ENCODE results near the gene UBA1. TPM values are rescaled to one million over a fixed set of nuclear protein-coding genes. Genes with fewer than 3 reads are reported as not detected.

Gene UBA1
- total RNA-seq, 1 donor from 2014 or later, result 170 TPM

- H3K4me3 ChIP-seq (ENCODE audit: low read depth, low read length), result no peak overlapping the region
- no peak for TF ChIP-seq CTCF (IDR thresholded peaks at IDR 0.05; ENCODE audit: insufficient read depth, low read length, poor library complexity, severe bottlenecking)
- H3K27me3 ChIP-seq (ENCODE audit: control insufficient read depth, insufficient read depth, low read length), result no peaks in the 10 kb centered on the region
- DNase-seq (ENCODE audit: low read depth), result no peak
- H3K36me3 ChIP-seq (ENCODE audit: control insufficient read depth, insufficient read depth, low read length), result no peaks in the 10 kb centered on the region
Measured at GRCh38 chrX:47172549-47172948, 21.1 kb upstream of the UBA1 start.

GRCh38 chrX:47172971-47173792, 20.4 kb upstream of the UBA1 start:
- TF ChIP-seq CTCF (IDR thresholded peaks at IDR 0.05; ENCODE audit: insufficient read depth, low read length, poor library complexity, severe bottlenecking), result no peak
- no peaks in the 10 kb centered on the region for H3K27me3 ChIP-seq (ENCODE audit: control insufficient read depth, insufficient read depth, low read length)
- H3K36me3 ChIP-seq (ENCODE audit: control insufficient read depth, insufficient read depth, low read length), result no peaks in the 10 kb centered on the region
- H3K4me3 ChIP-seq (ENCODE audit: low read depth, low read length), result no peak overlapping the region
- DNase-seq (ENCODE audit: low read depth), result no peak

- Histone ChIP-seq H3K27me3 (ENCODE audit: control insufficient read depth, insufficient read depth, low read length) (no peaks in the 10 kb centered on the region), H3K36me3 (ENCODE audit: control insufficient read depth, insufficient read depth, low read length) (no peaks in the 10 kb centered on the region), H3K4me3 (ENCODE audit: low read depth, low read length) (no peak overlapping the region)
- TF ChIP-seq CTCF (IDR thresholded peaks at IDR 0.05; ENCODE audit: insufficient read depth, low read length, poor library complexity, severe bottlenecking), result no peak
- DNase-seq (ENCODE audit: low read depth), result no peak
Measured at GRCh38 chrX:47174376-47174775, 19.3 kb upstream of the UBA1 start.

- no peak for TF ChIP-seq CTCF (IDR thresholded peaks at IDR 0.05; ENCODE audit: insufficient read depth, low read length, poor library complexity, severe bottlenecking)
- Histone ChIP-seq H3K4me3 (ENCODE audit: low read depth, low read length) (no peak overlapping the region), H3K36me3 (ENCODE audit: control insufficient read depth, insufficient read depth, low read length) (no peaks in the 10 kb centered on the region), H3K27me3 (ENCODE audit: control insufficient read depth, insufficient read depth, low read length) (no peaks in the 10 kb centered on the region)
- no peak for DNase-seq (ENCODE audit: low read depth)
Measured at GRCh38 chrX:47174846-47175587, 18.6 kb upstream of the UBA1 start.

- no peaks in the 10 kb centered on the region for H3K27me3 ChIP-seq (ENCODE audit: control insufficient read depth, insufficient read depth, low read length)
- TF ChIP-seq CTCF (IDR thresholded peaks at IDR 0.05; ENCODE audit: insufficient read depth, low read length, poor library complexity, severe bottlenecking), result no peak
- DNase-seq (ENCODE audit: low read depth), result no peak
- H3K36me3 ChIP-seq (ENCODE audit: control insufficient read depth, insufficient read depth, low read length), result no peaks in the 10 kb centered on the region
- H3K4me3 ChIP-seq (ENCODE audit: low read depth, low read length), result no peak overlapping the region
Measured at GRCh38 chrX:47175588-47175980, 18.0 kb upstream of the UBA1 start.
